DMS153 treated with DMSO at 0.1 percent for 48 hours (cell line): ENCODE results near the gene DENND5B.
"Not testable (repeated sequence)": the region's sequence is repeated elsewhere in the genome, so short reads cannot be mapped to it uniquely, and the experiment has no call there.

Experiments used
- DNase-seq: peaks from one replicate; lab custom pipeline; 2025; ENCODE audit not compliant: unreplicated experiment; lab: John Stamatoyannopoulos, UW

DENND5B gene

DNA sequence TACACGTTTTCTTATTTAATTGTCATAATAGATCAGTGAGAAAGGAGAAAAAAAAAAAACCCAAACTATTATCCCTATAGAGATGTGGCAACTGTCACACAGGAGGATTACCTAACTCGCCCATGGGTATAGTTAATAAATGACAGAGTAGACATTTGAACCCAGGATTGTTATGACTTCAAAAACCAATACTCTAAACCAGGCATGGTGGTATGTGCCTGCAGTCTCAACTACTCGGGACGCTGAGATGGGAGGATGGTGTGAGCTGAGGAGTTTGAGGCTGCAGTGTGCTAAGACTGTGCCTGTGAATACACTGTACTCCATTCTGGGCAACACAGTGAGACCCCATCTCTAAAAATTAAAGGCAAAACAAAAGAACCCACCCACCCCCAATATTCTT, 114.5 kb downstream of the DENND5B start:
- no peak for DNase-seq

DNA sequence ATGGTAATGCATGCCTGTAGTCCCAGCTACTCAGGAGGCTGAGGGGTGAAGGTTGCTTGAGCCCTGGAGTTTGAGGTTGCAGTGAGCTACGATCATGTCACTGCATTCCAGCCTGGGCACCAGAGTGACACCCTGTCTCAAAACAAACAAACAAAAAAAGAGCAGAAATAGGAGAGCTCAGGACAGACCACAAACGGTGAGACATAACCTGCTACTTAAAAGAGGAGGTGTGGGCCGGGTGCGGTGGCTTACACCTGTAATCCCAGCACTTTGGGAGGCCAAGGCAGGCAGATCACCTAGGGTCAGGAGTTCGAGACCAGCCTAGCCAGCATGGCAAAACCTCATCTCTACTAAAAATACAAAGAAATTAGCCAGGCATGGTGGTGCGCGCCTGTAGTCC, 115.3 kb downstream of the DENND5B start:
- DNase-seq = not testable (repeated sequence)

DNA sequence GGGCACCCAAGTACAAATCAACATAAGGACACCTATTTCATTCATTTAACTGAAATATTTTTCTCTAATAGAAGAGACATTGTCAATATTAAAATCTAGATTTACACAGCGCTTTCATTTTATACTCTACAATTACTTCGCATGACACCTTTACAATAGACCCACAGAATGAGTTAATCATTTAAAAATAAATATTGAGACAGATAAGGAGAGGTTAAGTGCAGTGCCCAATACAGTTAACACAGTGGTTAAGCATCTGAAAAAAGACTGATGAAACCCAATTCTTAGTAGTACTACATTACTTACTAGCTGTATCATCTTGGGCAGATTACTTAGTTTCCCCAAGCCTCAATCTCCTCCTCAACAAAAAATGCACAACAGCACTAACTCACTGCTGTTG, 116.2 kb downstream of the DENND5B start:
- no peak for DNase-seq

DNA sequence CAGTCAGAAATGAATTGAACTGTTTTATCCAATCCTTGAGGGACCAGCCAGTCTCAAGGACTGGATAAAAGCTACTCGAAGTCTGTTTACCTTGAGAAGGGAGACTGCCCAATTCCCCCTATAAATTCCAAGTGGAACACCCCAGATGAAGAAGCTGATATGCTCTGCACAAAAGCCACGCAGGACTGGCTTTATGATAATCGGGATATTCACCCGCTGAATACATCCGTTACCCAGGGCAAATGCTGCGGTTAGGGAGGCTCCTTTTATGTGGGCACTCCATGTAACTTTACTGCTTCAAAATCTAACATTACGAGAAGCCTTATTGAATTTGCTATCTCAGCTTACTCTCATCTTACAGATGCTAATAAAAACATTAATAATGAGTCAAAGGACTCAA, 119.1 kb downstream of the DENND5B start:
- DNase-seq = no peak

DNA sequence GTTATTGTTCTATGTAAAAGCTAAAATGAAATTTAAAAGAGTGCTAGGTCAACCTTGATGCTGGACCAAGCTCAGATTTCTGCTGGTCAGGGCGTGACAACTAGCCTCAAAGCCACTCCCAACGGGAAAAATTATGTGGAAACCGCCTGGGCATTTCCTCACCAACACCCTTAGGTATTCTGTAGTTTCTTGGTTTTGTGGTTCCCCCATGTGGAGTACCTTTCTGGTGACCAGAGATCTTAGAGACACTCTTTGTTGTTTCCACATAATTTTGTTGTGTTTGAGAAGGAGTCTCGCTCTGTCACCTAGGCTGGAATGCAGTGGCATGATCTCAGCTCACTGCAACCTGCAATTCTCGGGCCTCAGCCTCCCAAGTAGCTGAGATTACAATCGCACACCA, 119.9 kb downstream of the DENND5B start:
- no peak for DNase-seq

DNA sequence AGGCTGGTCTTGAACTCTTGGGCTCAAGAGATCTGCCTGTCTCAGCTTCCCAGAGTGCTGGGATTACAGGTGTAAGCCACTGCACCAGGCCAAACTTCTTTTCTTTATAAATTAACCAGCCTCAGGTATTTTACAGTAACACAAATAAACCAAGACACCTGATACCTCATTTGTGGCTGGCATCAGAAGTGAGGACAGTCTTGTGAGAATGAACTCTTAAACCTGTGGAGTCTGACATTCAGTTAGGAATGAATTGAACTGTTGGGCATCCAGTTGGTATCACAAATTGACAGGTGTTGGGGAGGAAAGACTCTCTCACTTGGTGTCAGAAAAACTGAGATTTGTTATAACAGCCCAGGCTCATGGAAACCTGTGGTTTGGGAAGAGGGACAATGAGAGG, 120.5 kb downstream of the DENND5B start:
- no peak for DNase-seq

DNA sequence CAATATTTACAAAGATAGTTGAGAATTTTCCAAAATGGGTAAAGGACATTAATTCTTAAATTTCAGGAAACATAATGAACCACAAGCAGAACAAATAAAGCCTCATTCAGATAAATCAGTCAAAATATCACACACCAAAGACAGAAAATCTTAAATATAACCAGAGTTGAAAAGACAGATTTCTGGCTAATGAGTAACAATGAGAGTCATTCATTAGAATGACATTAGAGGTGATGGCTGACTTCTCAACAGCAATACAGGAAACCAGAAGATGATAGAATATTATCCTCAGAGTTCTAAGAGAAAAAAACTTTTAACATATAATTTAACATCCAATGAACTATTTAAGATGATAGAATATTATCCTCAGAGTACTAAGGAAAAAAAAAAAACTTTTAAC, 124.2 kb downstream of the DENND5B start:
- no peak for DNase-seq

DNA sequence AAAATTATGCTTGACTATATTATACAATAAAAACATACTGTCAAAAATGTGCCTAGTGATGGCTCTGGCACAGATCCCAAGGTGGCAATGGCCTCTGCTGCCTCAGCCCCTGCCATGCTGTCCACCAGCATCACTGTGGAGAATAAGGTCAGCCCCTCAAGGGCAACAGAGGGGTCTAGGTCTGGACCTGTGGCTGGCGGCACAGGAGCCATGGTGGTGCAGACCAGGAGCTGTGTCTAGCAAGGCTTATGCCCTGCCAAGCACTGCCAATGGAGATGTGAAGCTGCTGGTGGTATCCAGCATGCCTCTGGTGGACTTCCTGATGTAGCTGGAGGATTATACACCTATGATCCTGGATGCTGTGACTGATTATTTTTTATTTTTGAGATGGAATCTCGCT, 125.9 kb downstream of the DENND5B start:
- DNase-seq = no peak

DNA sequence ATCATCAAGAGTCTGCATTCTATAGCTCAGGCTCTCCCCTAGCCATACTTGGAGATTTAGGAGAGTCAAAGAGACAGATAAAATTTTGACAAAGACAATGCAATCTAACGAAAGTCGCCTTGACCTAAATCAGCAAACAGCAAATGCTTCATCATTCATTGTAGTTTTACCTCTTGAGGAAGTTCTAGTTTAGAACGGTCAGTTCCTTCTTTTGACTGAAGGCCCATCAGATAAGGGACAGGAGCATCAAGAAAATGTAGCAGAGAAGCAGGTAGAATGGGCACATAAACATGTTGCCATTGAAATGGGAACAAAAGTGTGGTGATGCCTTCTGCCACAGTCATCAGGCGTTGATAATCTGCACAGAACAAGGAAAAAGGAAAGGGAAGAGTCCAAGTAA, 130.9 kb downstream of the DENND5B start:
- no peak for DNase-seq

DNA sequence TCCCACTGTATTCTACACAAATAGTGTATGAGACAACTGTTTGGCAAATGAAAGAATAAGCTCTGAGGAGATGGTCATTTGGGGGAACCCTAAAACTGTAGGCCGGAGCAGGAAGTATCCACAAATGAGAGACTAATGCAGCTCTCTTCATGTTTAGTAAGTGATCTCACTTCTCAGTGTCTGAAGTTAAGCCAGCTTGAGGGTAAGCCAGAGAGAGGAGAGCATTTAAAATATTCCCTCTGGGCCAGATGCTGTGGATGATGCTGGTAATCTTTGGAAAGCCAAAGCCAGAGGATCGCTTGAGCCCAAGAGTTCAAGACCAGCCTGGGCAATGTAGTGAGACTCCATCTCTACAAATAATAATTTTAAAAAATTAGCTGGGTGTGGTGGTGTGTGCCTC, 134.4 kb downstream of the DENND5B start:
- no peak for DNase-seq

DNA sequence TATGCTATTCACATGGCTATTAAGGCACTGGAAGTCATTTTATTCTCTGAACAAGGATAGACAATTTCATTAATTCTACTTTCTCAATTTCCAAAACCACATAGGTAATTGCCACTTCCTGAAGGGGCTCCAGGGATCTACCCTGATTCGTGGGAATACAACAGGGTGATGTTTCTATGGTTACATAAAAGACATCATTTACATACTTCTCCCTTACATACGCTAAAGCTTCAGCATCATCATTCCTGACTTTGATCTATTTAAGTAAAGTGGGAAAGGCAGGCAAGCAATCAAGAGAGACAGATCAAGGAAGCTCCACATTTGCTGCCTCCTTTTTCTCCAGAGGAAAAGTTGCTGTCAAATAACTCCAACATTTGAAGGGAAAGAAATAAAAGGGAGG, 146.2 kb downstream of the DENND5B start:
- no peak for DNase-seq

DNA sequence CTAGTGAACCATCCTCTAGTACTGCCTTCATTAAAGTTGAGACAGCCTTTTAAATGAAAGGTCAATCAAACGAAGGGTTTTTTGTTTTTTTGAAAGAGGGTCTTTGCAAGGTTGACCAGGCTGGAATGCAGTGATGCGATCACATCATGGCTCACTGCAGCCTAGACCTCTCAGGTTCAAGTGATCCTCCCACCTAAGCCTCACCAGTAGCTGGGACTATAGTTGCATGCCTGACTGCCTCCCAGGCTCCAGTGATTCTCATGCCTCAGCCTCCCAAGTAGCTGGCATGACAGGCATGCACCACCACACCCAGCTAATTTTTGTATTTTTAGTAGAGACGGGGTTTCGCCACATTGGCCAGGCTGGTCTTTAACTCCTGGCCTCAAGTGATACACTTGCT, 150.3 kb downstream of the DENND5B start:
- no peak for DNase-seq

DNA sequence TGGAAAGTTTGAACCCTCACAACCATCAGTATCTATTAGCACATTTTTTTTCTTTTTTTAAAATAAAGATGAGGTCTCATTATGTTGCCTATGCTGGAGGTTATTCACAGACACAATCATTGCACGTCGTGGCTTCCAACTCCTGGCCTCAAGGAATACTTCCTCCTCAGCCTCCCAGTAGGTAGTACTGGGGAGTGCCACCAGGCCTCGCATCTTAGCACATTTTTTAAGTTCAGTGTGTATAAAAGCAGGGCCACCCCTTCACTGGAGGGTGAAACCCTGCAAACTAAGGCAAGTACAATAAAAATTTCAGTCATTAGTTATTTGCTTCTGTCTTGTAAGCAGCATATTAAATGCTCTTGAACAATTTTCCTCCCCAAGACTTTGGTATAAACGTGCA, 150.8 kb downstream of the DENND5B start:
- DNase-seq = no peak

DNA sequence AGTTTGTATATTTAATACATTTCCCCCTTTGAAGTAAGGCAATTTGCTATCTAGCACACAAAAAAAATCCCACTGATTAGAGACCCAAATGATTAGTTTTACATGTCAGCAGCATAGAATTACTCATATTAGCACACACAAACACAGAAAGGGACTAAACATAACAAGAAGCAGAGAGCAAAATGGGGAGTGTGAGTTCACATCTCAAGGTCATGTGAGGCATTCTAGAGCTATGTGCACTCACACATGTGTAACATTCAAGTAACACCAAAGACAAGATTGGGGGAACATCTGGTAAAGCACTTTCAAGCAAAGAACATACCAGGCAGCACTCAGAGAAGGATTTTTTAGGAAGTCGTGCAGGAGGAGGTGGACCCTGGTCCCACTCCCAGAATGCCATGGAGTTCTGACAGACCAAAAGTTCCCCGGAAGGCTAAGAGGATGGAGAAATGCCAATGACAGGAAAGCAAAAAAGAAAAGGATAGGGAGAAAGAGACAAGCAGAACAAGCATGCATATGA, 159.2 kb downstream of the DENND5B start:
- no peak for DNase-seq

DNA sequence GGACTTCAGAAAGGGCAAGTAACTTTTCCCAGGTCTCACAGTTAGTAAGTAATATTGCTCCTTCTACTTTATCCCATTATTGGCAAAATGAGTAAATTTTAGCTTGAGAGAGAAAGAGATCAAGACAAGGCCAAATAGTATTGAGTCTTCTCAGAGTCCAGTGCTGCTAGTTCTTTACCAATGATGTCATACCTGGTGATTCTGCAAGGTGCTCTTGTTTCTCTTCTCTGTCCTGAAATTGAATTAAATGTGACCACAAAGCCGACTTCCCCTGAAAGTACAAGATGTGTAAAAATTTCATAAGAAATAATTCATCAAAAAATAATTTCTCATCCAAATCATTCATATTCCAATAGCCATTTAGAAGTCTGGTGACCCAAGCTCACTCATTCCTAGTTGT, 167.5 kb downstream of the DENND5B start:
- DNase-seq = no peak

DNA sequence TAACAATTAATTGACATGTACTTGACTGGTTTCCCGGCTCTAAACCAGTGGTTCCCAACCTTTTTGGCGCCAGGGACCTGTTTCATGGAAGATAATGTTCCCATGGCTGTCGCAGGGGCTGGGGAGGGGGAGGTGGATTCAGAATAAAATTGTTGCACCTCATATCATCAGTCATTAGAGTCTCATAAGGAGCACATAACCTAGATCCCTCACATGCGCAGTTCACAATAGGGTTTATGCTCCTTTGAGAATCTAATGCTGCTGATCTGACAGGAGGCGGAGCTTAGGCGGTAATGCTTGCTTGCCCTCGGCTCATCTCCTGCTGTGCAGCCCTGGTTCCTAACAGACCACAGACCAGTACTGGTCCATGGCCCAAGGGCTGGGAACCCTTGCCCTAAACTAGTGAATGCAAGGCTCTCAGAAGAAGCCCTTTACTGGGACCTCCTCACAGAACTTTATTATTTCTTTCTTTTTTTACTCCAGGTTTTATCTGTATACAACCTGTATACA, 178.6 kb downstream of the DENND5B start:
- no peak for DNase-seq

DNA sequence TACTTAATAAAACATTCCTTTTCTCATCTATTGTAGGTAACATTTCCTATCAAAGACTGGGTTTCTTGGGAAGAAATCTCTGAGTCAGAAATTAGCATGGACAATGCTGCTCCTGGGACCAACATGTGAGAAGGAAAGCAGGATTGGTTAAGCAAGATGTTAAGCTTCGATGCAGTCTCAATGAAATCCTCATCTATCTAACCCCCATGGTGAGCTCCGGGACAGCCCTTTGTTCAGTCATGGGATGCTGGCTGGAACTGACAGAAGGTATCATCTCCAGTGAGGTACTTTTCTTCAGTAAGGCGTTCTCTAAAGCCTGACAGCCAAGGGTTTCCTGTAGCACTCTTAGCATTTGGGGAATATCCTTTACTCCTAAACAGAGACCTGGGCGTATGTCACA, 182.2 kb downstream of the DENND5B start:
- no peak for DNase-seq

DNA sequence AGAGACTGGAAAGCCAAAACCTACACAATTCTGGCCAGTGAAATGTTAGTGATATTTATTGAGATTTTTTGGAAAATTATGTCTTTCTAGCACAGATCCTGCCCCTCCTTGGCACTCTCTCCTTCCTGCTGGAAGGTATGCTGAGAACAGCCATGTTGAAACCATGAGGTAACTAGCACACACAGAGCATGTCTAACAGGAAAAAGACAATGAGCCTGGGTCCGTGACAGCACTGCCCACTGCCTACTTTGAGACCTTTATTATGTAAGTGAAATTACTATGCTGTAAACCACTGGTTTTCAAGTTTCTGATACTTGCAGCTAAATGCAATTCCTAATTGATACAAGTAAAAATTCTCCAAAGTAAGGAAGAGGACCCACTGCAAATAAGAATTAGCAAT, 183.4 kb downstream of the DENND5B start:
- DNase-seq = no peak

DNA sequence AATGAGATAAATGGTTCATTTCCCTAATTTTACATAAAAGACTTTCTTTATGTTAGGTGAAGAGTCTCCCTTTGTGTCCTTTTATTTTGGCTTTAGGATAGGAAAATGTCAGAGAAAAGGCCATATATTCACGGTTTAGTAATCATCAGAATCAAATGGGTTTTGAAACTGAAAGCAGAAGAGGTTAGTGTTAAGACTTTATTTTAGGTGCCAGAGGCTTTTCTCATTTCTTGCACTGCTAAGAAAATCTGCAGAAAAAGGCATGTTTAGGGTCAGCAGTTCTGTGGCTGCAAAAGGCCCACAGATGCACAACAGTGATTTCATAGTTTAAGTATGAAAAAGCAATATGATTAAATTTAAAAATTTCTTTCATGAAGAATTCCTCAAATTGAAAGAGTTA, 184.6 kb downstream of the DENND5B start:
- no peak for DNase-seq

DNA sequence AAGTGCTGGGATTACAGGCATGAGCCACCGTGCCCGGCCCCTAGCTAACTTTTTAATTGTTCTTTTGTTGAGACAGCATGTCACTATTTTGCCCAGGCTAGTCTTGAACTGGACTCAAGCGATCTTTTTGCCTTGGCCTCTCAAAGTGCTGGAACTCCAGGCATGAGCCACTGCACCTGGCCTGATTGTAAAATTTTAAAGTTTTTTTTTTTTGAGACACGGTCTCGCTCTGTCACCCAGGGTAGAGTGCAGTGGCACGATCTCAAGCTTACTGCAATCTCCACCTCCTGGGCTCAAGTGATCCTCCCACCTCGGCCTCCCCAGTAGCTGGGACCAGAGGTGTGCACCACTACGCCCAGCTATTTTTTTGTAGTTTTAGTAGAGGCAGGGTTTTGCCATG, 185.9 kb downstream of the DENND5B start:
- no peak for DNase-seq

DNA sequence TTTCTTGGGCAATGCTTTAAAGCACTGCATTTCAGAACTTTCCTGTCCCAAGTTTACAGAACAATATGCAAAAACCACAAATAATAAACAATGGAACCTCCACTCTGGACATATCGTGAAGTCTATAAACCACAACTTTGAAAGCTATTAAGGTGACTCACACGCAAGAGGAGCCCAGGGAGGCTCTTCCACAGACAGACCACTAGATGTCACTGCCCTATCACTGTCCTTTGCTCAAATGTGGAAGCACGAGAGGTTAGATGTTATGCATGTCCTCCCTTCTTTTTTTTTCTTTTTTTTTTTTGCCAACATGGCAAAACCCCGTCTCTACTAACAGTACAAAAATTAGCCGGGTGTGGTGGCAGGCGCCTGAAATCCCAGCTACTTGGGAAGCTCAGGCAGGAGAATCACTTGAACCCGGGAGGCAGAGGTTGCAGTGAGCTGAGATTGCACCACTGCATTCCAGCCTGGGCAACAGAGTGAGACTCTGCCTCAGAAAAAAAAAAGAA, 187.8 kb downstream of the DENND5B start:
- DNase-seq = peak; percentile 49

DNA sequence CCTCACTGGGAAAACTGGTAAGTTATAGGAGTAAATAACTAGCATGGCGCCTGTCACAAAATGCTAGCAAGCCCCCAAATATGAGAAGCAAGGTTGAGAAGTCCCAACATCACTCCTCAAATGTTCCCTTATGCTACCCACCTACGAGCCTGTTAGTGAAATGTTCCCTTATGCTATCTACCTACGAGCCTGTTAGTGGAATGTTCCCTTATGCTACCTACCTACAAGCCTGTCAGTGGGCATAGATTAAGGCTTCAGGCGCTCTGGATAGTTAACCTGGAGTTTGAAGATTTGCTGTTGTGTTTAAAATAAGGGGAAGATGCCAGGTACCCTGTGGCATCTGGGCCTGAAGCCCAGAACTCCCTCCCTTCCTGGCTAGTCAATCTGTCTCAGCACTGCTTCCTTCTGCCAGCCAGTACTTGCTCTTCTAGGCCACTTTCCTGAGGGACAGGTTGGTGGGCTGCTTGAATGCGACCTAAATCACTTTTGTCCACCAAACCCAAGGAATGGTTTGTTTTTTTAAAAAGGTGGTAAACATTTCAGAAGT, 197.9 kb downstream of the DENND5B start:
- DNase-seq = no peak

DNA sequence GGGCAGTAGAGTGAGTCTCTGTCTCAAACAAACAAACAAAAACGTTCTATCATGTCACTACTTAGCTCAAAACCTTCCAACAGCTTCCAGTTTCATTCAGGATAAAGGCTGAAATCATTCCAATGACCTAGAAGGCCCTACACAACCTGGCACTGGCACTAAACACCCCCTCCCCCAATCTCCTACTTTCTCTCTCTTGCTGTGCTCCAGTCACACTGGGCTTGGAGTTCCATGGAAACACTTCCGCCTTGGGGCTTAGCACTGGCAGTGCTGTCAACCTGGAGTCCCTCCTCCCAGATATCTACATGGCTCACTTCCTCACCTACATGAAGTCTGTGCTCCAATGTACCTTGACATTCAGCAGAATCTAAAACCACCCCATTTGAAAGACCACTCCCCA, 199.9 kb downstream of the DENND5B start:
- no peak for DNase-seq
